Activated CD8-positive, alpha-beta memory T cell treated with anti-CD3 and anti-CD28 coated beads, Interleukin-2, amount 50 U/mL, for 1 hour (primary cell): ENCODE data around the gene WHRN.

ENCODE experiments used
- DNase-seq: peaks from one replicate; pipeline ENCODE4 v3.0.0-alpha.2; 2020; ENCODE audit errors: extremely low read depth

Gene WHRN

GRCh38 chr9:114471157-114471556, 34.1 kb downstream of the WHRN start:
- DNase-seq: no peak

DNA sequence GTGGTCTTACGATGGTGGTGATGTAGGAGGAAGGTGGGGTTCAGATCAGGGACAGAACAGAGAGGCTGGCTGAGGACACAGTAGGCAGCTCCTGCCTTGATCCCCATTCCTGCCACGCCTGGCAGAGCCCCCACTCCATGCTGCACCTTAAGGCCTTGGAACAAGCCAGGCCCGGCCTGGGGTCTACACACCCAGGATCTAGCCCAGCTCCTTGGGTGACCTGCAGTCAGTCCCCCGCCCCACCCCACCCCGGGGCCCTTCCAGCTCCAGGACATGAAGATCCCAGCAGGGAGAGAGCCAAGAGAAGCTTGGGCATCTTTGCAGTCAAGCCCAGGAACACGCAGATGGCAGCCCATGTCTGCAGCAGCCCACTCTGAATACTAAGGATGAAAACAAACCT, 34.7 kb downstream of the WHRN start:
- DNase-seq: no peak

GRCh38 chr9:114470121-114470520, 35.2 kb downstream of the WHRN start:
- DNase-seq: no peak

GRCh38 chr9:114469091-114469853, 36.0 kb downstream of the WHRN start:
- no peak for DNase-seq

GRCh38 chr9:114467910-114468309, 37.4 kb downstream of the WHRN start:
- DNase-seq: no peak

DNA sequence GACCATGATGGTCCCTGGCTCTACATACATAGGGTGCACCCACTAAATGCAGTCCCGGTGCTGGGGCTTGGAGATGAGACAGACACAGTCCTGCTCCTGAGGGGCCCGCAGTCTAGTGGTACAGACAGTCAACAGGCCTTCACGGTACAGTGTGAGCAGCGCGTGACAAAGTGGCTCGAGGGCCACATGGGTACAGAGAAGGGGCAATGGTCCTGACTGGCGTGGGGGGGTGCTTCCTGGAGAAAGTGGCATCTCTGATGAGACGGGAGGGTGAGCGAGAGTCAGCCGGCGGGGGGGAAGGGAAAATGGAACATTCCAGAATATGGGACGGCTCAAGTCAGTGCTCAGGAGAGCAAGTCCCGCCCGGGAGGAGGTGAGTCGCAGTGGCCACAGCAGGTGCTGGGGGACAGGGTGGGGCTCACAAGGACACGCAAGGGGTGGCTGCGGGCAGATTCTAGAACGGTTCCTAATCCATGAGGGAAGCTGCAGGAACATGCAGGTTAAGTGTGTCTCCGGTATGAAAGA, 38.0 kb downstream of the WHRN start:
- no peak for DNase-seq

DNA sequence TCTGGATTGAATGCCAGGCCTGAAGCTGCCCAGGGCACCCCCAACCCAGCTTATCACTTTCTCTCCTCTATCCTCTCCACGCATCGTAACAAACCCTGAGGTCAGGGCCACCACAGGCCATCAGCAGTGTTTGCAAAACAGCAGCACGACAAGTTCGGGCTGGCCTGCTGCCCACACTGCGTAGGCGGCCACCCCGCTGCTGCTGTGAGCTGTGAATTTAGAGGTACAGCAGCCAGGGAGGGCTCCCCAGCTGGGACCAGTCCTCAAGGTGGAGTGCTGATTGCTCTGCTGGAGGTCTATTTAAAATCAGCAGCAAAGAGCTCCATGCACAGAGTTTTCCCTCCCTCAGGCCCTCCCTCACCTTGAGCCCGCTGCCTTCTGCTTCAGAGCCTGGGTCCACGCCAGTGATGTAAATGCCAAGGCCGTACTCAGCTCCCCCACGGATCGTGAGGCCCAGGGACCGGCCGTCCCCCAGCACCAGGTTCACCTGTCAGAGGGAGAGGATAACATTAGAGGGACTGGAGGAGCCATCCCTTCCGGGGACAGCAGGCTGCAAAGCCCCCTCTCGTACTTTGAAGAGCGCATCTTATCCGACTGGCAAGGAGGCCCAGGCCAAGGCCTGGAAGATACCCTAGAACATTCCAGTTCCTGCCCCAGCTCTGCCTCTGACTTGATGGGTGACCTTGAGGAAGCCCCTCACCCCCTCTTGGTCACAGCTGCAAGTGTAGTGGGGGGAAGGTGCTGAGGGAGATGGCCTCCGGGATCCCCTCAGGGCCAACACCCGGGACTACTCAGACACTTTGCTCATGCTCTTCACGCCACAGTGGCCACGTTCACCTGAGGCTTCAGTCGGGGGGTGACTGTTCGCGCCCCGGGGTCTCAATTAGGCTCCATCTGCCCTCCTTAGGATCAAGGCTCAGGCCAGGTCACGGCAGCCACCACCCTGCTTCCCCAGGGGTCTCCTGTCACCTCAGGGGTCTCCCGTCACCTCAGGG, 39.1 kb downstream of the WHRN start:
- DNase-seq: no peak

- DNase-seq: no peak
Measured at GRCh38 chr9:114465417-114465816, 39.9 kb downstream of the WHRN start.

GRCh38 chr9:114464281-114465051, 40.8 kb downstream of the WHRN start:
- DNase-seq: no peak

DNA sequence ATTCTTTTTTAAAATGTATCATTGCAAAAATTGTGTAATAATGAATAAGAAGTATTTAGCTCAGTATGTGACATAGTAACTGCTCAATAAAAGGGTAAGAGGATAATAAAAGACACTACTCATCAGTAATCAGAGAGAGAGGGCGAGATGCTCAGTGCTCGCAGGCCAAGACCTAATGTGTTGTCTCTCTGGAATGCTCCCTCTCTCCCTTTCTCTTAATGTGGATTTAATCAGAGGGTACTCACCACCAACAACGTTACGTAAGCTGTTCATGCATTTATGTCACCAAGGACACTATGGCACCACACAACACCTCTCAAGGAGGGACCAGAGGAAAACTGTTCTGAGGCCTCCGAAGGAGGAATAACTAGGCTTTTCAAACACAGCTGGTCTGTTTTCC, 42.5 kb downstream of the WHRN start:
- no peak for DNase-seq

GRCh38 chr9:114461468-114461867, 43.8 kb downstream of the WHRN start:
- no peak for DNase-seq

DNA sequence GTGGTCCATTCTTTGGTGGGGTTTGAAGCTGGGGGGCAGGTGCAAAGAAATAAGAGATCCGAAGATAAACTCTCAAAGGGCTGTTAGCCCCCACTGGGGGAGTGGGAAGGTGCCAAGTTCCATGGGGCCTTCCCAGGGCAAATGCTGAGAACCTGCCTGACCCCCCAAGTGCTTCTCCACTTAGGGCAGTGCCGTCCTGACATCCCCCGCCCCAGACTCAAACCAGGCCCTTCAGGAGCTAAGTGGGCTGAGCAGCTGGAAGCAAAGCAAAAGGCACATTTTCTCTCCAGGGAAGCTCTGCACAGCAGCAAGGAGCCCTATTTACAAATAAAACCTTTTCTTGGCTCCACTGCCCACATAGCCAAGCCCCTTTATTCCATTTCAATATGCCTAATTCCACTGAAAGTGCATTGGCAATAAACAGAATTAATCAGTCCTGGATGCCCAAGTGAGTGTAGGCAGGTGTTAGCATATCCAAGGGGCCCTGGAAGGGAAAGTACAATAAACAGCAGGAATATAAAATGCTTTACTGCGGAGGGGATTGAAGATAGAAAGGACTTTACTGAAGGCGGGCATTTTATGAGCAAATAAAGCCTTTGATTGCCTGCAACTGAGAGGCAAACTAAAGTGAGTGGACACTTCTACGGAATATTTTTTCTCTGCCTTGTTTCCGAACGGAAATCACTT, 44.6 kb downstream of the WHRN start:
- DNase-seq: no peak

DNA sequence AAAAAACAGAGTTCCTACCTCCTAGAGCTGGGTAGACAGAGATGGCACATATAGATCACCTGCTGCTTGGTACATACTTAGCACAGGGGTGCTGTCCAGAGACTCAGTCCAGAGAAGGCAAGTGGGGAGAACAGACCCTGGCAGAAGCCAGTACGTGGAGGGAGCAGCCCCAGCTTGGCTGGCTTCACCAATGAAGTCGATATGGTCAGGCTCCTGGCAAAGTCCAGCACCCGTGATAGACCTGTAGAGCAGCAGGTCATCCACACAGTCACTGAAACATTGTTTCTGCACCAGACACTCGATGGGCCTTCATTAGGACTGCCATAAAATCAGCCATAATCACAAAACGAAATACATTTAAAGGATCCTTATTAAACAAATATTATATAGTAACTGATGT, 45.8 kb downstream of the WHRN start:
- DNase-seq: no peak

GRCh38 chr9:114456929-114457328, 48.3 kb downstream of the WHRN start:
- DNase-seq: no peak

- no peak for DNase-seq
Measured at GRCh38 chr9:114454652-114455051, 50.6 kb downstream of the WHRN start.

DNA sequence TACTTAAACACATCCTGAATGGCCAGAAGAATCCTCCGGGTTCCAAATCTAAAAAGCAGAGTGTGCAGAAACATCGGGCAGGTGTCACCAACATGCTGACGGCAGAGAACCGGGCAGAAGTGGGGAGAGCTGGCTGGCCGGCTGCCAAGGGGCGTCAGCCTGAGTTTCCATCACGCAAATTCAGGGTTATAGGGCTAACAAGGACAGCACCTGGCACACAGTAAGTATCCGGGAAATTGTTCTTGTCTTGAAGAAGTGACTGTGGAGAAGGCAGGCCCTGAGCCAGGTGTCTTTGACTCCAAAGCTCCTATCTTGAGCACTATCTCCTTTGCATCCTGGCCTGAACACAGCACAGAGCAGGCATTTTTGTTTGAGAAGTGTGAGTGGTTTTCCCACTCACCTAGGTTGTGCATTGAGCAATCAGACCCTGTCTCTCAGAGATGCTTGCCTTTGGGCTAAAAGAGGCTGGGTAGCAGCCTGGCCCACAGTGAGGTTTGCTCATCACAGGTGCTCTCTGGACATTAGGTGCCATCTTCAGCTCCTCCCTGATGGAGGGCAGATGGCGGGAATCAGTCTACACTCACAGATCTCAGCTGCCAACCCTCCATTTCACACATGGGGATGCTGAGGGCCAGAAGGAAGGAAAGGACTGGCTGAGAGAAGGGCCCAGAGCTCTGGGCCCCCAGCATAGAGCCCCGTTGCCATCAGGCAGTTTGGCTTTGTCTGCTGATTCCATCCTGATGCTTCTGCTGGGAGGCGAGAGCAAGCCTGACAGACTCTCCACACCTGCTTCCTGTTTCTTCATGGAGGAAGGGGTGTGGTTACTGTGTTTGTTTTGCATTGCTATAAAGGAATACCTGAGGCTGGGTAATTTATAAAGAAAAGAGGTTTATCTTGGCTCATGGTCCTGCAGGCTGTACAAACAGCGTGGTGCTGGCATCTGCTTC, 52.8 kb downstream of the WHRN start:
- no peak for DNase-seq

DNA sequence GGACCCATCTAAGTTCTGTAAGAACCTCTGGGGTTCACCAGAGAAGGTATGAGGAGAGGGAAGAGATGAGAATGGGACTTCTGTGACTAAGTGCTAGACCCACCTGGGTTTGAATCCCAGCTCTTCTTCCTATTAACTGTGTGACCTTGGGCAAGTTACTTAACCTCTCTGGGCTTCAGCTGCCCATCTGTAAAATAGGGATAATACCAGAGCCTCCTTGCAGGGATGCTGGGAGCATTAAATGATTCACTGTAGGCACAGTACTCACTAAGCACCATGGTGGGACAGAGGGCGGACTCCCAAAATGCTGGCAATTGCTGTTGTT, 53.6 kb downstream of the WHRN start:
- DNase-seq: no peak

- no peak for DNase-seq
Measured at GRCh38 chr9:114450833-114451706, 54.2 kb downstream of the WHRN start.

- no peak for DNase-seq
Measured at GRCh38 chr9:114450181-114450580, 55.1 kb downstream of the WHRN start.
